SKM-1 treated with dmso at 0.1 percent for 144 hours (cell line): ENCODE results near the gene CLTC.
"Not testable (repeated sequence)": the region's sequence is repeated elsewhere in the genome, so short reads cannot be mapped to it uniquely, and the experiment has no call there.

Source experiments
- DNase-seq: peaks from one replicate; lab custom pipeline; 2025; ENCODE audit not compliant: unreplicated experiment; lab: John Stamatoyannopoulos, UW

Gene CLTC

DNA sequence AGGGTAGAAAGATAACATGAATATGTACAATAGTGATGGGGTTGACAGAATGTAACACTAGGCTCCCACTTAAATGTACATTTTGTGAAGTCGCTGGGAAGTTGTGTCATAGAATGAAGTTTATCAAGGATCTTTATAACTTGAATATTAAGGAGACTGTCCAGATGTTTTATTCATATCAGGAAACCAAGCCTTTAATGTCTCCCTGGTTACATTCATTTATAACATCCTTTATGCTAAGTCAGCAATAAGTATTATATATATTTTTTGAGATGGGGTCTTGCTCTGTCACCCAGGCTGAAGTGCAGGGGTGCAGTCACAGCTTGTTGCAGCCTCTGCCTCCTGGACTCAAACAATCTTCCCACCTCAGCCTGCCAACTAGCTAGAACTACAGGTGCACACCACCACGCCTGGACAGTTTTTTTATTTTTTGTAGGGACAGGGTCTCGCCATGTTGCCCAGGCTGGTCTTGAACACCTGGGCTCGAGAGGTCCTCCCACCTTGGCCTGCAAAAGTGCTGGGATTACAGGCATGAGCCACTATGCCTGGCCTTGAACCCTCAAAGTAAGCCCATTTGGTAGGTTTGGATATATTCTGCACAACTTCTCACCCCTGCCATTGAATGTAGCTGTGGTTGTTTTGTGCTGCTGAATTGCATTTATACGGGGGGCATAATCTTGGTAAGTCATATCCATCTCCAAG lies 14.1 kb downstream of the CLTC start:
- DNase-seq, result no peak

DNA sequence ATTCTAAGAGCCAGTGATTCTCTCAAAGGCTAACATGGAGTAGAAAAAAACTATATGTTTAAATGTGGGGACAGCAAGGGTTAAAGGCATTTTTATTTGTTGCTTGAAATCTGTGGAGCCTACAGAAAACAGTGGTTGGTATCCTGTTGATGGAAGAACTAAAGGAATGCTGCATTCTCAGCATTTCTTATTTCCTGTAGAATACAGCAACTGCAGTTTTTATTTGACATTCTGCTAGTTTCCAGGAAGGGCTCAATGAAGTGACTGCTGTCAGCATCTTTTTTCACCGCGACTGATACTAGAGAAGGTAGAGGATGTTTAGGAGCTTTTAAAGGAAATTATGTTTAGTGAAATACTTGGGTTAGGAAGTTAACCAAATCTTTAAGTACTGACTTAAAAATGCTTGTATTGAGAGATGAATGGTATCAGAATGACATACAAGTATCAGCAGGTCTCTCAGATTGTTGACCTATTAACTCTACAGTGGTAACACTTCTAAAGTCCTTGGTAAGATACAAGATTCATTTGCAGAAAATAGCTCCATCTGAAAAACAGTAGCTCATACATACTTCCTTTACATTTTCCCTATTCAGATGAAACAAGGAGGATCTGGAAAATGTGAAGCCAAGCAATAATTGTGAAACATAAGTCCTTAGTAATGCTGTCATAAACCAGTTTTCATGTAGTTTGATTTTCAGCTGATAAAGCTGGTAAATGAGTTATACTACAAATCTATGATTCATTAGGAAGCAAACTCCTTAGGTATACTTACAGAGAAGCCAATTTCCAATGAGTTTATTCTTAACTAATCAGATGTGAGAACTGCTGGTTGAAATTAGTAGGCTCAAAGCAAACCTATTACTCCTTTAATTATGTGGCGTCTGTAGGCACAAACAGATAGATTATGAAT lies 15.2 kb downstream of the CLTC start:
- DNase-seq, result no peak

DNA sequence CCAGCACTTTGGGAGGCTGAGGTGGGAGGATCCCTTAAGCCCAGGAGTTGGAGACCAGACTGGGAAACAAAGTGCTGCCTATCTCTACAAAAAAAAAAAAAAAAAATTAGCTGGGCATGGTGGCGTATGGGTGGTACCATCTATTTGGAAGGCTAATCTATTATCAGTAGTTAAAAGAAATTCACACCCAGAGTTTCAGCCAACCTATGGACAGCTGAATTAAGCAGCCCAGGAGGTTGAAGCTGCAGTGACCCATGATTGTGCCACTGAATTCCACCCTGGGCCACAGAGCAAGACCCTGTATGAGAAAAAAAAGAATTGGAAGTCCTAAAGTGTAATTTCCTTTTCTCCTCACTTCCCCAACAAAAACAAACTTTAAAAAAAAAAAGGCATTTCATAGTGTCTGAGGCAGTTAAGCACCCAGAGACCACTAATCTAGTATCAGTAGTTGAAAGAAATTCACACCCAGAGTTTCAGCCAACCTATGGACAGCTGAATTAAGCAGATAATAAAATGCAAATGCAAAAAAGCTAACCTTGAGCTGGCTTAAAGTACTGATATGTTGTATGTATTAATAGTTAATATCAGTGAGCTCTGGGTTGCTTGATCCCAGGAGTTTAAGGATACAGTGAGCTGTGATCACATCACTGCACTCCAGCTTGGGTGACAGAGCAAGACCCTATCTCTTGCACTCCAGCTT lies 18.1 kb downstream of the CLTC start:
- DNase-seq, result no peak

DNA sequence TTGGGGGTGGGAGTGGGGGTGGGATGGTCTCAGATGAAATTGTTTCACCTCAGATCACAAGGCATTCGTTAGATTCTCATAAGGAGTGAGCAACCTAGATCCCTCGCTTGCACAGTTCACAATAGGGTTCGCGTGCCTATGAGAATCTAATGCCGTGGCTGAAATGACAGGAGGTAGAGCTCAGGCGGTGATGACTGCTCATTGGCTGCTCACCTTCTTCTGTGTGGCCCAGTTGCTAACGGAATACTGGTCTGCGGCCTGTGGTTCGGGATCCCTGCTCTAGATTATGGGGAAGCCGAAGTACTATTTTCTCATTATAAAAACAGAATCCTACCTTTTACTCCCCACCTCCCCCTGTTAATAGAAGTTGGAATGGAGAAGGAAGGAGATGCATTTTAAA lies 18.9 kb downstream of the CLTC start:
- no peak for DNase-seq

DNA sequence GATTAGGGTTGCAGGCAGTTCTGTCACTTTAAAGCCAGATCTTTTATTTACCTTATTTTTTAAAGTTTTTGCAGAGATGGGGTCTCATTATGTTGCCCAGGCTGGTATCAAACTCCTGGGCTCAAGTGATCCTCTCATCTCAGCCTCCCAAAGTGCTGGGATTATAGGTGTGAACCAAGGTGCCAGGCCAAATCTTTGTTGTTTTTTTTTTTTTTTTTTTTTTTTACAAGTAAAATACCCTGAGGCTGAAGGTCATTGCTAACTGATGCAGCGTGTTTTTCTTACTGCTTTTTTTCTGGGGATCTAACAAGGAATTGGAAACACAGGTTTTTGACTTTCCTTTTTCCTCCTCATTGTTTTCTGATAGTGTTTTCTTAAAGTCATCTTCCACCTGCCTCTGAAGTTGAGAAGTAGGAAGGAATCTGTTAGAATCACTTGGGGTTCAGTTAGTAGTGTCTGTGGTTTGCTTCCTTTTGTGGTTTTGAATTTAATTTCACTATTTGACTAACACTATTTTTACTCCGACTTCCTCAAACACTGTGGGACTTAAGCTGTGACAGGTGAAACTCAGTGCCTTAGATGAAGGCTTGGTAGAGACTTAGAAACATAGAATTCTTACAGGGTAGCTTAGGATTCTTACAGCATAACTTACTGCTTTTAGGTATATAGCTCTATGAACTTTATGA lies 22.2 kb downstream of the CLTC start:
- peak; percentile 47 for DNase-seq

DNA sequence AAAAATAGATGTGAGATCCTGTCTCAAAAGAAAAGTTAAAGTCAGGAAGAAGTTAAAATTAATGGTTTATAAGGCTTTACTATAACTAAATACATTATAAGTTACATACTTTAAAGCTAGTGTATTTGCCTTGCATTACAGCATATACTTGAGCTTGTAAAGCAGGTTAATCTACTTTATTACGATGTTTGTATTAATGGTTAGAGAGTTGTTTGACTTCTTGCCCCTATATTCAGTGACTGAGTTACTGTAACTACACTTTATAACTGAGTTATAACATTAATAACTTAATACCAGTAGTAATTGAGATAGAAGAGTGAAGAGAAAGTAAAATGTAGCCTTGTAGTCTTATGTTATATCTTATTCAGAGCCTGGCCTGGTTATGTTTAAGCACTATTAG lies 22.9 kb downstream of the CLTC start:
- DNase-seq, result no peak

DNA sequence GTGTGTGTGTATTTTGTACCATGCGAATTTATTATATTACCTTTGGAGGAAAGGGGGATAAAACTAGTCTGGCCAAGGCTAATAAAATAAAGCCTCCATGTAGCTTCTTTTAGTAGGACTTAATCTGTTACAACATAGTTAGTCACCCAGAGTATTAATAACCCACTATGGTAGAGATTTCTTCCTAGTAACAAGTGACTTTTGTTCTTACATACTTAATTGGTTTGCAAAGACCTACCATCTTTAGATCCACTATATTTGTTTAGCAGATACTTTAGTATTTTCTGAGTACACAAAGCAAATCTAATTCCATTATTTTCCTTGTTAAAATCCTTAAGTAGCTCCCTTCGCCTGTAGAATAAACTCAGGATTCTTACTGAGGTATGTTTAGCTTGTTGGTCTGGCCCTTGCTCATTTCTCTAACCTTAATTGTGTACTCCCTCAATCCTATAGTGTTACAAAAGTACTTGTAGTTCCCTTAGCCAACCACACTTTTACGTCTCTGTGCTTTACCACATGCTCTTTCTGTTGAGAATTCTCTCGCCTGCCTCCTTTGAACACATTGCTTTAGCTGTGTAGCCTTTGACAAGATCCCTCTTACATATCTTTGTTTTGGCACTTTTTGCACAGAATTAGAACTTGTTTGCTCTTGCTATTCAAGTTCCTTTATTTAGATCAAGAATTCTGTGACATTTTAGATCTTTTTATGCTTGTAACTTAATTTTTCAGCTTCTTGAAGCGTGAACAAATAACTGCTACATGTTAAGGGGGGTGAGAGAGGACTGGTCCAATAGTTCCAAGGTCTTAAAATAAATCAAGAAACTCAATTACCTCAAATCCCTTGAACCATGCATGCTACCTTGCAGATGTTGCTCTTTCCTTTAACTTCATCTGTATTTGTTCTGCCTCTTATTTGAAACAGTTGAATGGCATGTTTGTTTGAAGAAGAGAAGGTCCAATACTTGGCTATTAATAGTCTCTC lies 23.8 kb downstream of the CLTC start:
- DNase-seq, result no peak

DNA sequence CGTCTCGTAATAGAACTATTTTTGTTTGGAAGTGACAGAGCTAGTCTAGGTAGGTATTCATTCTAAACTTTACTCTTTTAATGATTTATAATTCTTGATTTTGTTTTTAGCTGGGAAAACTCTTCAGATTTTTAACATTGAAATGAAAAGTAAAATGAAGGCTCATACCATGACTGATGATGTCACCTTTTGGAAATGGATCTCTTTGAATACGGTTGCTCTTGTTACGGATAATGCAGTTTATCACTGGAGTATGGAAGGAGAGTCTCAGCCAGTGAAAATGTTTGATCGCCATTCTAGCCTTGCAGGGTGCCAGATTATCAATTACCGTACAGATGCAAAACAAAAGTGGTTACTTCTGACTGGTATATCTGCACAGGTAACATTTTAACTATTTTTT lies 27.6 kb downstream of the CLTC start:
- no peak for DNase-seq

DNA sequence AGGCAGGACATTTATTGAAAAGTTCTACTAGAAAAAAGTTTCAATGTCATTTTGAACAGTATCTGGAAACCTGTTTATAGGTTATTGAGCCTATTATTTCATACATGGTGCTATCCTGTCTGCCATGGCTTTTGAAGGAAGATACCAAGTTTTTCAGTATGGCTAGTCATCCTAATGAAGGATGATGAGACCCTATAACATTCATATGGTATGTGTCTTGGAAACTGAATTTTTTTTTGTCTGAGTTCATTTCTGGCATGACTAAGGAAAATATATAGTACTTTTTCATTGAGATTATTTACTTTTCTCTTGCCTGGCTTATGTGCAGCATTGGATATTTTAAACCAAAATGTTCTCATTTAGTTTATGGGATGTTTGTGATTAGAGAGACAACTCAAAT lies 30.2 kb downstream of the CLTC start:
- no peak for DNase-seq

DNA sequence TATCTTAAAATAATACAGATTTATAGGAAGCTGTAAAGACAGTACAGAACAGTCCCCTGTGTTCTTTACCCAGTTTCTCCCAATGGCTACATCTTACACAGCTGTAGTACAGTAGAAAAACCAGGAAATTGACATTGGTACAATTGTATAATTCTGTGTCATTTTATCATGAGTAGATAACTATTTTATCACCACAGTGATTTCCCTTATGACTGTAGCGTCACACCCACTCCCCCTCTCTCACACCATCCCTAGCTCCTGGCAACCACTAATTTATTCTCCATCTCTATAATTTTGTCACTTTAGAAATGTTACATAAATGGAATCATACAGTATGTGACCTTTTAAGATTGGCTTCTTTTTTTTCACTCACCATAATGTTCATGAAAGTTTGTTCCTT lies 30.9 kb downstream of the CLTC start:
- no peak for DNase-seq

DNA sequence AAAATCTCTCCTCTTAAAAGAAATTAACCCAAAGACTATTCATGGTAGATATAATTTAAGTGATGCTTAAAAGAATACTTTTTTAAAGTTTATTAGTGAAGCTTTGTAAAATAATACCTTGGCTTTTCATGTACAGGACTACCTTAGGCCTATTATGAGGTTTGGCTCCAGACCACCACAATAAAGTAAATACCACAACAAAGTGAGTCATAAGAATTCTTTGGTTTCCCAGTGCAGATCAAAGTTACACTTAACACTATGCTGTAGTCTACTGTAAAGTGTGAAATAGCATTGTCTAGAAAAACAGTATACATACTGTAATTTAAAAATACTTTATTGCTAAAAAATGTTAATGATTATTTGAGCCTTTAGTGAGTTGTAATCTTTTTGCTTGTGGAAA lies 31.7 kb downstream of the CLTC start:
- no peak for DNase-seq

DNA sequence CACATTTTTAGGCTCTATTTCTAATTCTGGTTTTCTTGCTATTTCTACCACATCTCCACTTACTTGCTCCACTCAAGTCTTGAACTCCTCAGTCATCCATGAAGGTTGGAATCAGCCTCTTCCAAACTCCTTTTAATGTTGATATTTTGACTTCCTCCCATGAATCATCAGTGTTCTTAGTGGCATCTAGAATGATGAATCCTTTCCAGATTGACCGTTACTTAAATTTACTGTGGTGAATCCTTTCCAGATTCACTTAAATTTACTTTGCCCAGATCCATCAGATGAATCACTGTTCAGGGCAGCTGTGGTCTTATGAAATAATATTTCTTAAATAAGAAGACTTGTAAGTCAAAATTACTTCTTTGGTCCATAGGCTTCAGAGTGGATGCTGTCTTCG lies 32.4 kb downstream of the CLTC start:
- no peak for DNase-seq

DNA sequence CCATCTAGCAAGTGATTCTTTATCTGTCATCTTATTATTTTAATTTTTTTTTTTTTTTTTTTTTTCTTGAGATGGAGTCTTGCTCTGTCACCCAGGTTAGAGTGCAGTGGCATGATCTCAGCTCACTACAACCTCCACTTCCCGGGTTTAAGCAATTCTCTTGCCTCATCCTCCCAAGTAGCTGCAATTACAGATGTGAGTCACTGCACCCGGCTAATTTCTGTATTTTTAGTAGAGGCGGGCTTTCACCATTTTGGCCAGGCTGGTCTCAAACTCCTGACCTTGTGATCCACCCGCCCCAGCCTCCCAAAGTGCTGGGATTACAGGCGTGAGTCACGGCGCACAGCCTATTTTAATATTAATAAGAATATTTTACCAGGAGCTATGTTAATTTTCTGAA lies 36.9 kb downstream of the CLTC start:
- DNase-seq, result not testable (repeated sequence)

DNA sequence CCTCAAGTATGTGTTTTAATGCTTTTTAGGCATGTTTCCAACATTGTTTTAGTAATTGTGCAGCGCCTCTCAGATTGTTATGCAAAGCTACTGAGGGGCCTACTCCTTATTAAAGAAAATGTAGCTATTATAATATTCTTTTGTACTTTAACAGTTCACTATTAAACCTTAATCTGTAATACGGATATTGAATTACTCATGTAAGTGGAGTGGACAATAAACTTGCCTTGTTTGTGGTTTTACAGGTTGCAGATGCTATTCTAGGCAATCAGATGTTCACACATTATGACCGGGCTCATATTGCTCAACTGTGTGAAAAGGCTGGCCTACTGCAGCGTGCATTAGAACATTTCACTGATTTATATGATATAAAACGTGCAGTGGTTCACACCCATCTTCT lies 46.5 kb downstream of the CLTC start:
- no peak for DNase-seq

DNA sequence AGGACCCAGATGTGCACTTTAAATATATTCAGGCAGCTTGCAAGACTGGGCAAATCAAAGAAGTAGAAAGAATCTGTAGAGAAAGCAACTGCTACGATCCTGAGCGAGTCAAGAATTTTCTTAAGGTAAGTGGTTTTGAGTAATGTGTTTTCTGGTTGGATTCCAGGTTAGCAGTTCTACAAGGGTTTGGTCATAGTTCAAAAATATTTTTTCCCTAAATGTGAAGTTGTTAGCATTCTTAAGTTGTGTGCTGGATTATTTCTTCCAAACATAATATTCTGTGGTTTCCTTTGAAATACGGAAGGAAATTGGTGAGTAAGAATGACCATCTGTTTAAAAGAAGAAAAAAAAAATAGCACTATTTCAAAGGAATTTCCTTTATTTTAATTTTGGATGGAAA lies 49.1 kb downstream of the CLTC start:
- no peak for DNase-seq

DNA sequence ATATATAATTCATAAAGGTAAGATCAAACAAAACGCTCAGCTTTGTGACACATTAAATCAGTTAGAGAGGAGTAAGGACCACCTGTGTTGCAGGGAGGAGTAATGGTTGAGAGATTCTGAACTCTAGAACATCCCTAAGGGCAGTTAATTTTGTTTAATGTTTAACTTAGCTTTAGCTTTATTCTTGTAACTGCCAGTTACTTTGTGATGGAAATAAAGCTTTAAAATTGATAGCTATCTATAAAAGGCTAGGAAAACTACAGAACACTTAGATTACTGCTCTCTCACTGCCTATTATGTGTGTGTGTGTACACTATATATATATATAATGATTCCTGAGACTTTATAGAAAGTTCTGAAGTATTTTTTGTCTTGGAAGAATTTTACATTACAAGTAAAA lies 49.7 kb downstream of the CLTC start:
- DNase-seq, result no peak

DNA sequence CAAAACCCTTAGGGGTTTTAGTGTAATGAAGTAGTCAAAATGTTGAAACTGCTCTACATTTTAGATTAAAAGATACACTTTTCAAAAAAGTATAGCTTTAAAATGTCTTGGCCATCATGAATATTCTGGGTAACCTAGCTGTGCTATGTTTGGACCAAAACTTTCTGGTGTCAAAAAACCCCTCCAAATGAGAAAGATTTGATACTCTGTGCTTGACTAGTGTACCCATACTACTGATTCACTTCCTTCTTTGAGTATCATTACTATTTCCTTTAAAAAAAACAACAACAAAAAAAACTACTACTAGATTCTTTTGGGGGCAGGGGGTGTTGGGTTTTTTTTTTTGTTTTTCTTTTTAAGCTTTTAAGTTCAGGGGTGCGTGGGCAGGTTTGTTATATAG lies 50.2 kb downstream of the CLTC start:
- no peak for DNase-seq

DNA sequence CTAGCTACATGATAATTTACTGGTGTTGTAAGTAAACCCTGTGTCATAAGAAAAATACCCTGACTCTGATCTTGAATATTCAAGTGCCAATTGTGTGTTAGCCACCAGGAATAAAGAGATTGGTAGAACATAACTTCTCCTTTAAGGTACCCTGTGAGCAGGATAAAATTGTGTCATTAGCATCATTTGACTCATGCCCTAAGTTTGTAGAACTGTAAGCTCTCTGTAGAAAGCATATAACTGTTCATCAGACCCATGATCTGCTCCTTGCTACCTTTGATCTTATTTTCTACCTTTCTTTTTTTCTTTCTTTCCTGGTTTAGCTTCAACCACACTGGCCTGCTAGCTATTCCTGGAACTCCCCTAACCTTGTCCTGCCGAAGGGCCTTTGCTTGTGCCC lies 51.7 kb downstream of the CLTC start:
- DNase-seq, result no peak

DNA sequence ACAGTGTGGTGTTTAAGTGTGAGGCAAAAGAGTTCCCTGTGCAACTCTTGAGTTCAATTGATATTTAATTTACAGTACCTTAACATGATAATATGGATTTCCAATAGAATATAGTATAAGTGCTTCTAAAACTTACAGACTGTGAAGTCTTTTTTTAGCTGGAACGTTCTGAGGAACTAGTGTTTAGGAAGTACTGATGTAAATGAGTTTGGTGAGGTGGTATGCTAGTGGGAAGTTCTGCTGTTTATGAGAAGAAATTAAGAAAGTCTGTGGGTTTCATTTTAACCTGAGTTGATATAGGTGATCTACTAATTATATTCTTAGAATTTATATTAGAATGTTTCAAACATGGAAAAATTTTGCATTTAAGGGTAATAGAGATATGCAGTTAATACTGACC lies 55.5 kb downstream of the CLTC start:
- no peak for DNase-seq

DNA sequence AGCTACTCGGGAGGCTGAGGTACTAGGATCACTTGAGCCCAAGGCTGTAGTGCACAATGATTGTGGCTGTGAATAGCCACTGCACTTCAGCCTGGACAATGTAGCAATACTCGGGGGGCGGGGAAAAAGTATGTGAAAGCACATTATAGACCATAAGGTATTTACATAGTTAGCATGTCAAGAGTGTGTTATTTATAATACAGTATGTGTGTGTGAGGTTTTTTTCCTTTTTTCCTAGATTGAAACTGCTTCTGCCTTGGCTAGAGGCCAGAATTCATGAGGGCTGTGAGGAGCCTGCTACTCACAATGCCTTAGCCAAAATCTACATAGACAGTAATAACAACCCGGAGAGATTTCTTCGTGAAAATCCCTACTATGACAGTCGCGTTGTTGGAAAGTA lies 57.0 kb downstream of the CLTC start:
- DNase-seq, result no peak
